Stomach (tissue), 4 donors: ENCODE results near the gene TMTC2.

ENCODE experiments used
- CTCF ChIP-seq, 7 experiments: fragments of 450-650 bp in 4 of 7; fragments of 200-600 bp in 3 of 7; sonication (generic) in 3 of 7; IDR thresholded peaks; one replicate each; pipeline ENCODE4 v1.5.1; 2016 to 2019; ENCODE audit warnings: antibody characterized with exemption in 7 of 7, control low read depth in 2 of 7, mild to moderate bottlenecking in 1 of 7
- EP300 ChIP-seq: sonication (generic); formaldehyde crosslinking; IDR thresholded peaks from one replicate; pipeline ENCODE4 v1.6.1; 2017; ENCODE audit warnings: antibody characterized with exemption
- POLR2A ChIP-seq, 4 donors: fragments of 450-650 bp; IDR thresholded peaks; one replicate each; pipeline ENCODE4 v1.6.1; 2016; ENCODE audit warnings: antibody characterized with exemption in 4 of 4, control low read depth in 2 of 4, mild to moderate bottlenecking in 1 of 4, moderate library complexity in 1 of 4
- POLR2AphosphoS5 ChIP-seq, 3 donors: sonication (generic); formaldehyde crosslinking; IDR thresholded peaks; one replicate each; pipeline ENCODE4 v1.6.1; 2016; ENCODE audit warnings: antibody characterized with exemption in 3 of 3

- peak; percentile 17 to 85 (median 68) for TF ChIP-seq POLR2AphosphoS5 (IDR thresholded peaks at IDR 0.05)
- no peak for TF ChIP-seq CTCF (IDR thresholded peaks at IDR 0.05)
- peak in 2 of 4 donors; percentile 33 to 40 for TF ChIP-seq POLR2A (IDR thresholded peaks at IDR 0.05)
- TF ChIP-seq EP300 = no peak
Observed at GRCh38 chr12:82686168-82687020, at the start of gene TMTC2.
